Ovary (tissue), 3 donors: Measurements from ENCODE around the gene PKD1L1.

Experiments
- POLR2A ChIP-seq: fragments of 450-650 bp; IDR thresholded peaks from one replicate; pipeline ENCODE4 v1.6.1; 2017; ENCODE audit warnings: antibody characterized with exemption, mild to moderate bottlenecking, moderate library complexity
- TF ChIP-seq, protein P1 (sequence below), 3 donors: fragments of 450-650 bp in 2 of 3; fragments of 200-600 bp in 1 of 3; IDR thresholded peaks; one replicate each; pipeline versions ENCODE4 v1.5.1 to v1.8.0; 2016 to 2022; ENCODE audit warnings: antibody characterized with exemption in 3 of 3, mild to moderate bottlenecking in 1 of 3
- donor health status: DM: no; HTN: no; CAD: no.

- TF ChIP-seq, protein P1, sequence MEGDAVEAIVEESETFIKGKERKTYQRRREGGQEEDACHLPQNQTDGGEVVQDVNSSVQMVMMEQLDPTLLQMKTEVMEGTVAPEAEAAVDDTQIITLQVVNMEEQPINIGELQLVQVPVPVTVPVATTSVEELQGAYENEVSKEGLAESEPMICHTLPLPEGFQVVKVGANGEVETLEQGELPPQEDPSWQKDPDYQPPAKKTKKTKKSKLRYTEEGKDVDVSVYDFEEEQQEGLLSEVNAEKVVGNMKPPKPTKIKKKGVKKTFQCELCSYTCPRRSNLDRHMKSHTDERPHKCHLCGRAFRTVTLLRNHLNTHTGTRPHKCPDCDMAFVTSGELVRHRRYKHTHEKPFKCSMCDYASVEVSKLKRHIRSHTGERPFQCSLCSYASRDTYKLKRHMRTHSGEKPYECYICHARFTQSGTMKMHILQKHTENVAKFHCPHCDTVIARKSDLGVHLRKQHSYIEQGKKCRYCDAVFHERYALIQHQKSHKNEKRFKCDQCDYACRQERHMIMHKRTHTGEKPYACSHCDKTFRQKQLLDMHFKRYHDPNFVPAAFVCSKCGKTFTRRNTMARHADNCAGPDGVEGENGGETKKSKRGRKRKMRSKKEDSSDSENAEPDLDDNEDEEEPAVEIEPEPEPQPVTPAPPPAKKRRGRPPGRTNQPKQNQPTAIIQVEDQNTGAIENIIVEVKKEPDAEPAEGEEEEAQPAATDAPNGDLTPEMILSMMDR (IDR thresholded peaks at IDR 0.05) = no peak
- TF ChIP-seq POLR2A = no peak
These were observed 213.8 kb downstream of the PKD1L1 start for GRCh38 chr7:47734287-47734948.
